MV-4-11 (cell line): ENCODE measurements around the gene TMEM95.

Experiments used
- DNase-seq: peaks from one replicate; lab custom pipeline; 2025; lab: John Stamatoyannopoulos, UW

TMEM95 gene

GRCh38 chr17:7355053-7355452, at the start of gene TMEM95:
Gene TMEM95, plus strand, starts transcription at chr17:7355156. Its CDS starts 49 bp downstream, at chr17:7355205.
- no peak for DNase-seq

GRCh38 chr17:7306911-7307685, 47.9 kb upstream of the TMEM95 start, which contains the start of gene EIF5A:
Gene EIF5A, plus strand, starts transcription at chr17:7307628. Its CDS starts 2,008 bp downstream, at chr17:7309636.
- peak; percentile 100 for DNase-seq

- no peak for DNase-seq
These were observed 47.0 kb upstream of the TMEM95 start for GRCh38 chr17:7307686-7308624.

- peak; percentile 72 for DNase-seq
These were observed 46.1 kb upstream of the TMEM95 start for GRCh38 chr17:7308625-7309433.

GRCh38 chr17:7309628-7310027, 45.3 kb upstream of the TMEM95 start:
- no peak for DNase-seq

GRCh38 chr17:7311110-7311705, 43.7 kb upstream of the TMEM95 start:
- no peak for DNase-seq

GRCh38 chr17:7312432-7313087, 42.4 kb upstream of the TMEM95 start:
- DNase-seq: no peak

GRCh38 chr17:7313088-7313889, 41.7 kb upstream of the TMEM95 start:
- DNase-seq: peak; percentile 22

- no peak for DNase-seq
These were observed 40.9 kb upstream of the TMEM95 start for GRCh38 chr17:7313890-7314718.

GRCh38 chr17:7314719-7315569, 40.0 kb upstream of the TMEM95 start, which contains the start of gene GPS2:
Gene GPS2, minus strand, starts transcription at chr17:7315360. Its CDS starts 308 bp downstream, at chr17:7315052.
- peak; percentile 78 for DNase-seq

GRCh38 chr17:7315570-7316235, 39.3 kb upstream of the TMEM95 start:
- DNase-seq: no peak

GRCh38 chr17:7317161-7317803, 37.7 kb upstream of the TMEM95 start:
- DNase-seq: no peak

- no peak for DNase-seq
These were observed 36.7 kb upstream of the TMEM95 start for GRCh38 chr17:7318121-7318860.

- DNase-seq: no peak
These were observed 33.5 kb upstream of the TMEM95 start for GRCh38 chr17:7321466-7321865.

GRCh38 chr17:7322520-7323194, 32.3 kb upstream of the TMEM95 start:
- no peak for DNase-seq
